ENCODE data around the gene SRSF2.

SRSF2 gene

GRCh38 chr17:76735006-76735405 is 2.1 kb downstream of the SRSF2 start:
- TF ChIP-seq CTCF (IDR thresholded peaks at IDR 0.05) = no peak

- no peak for TF ChIP-seq CTCF (IDR thresholded peaks at IDR 0.05)
These were observed 2.9 kb downstream of the SRSF2 start for GRCh38 chr17:76734080-76734840.

- TF ChIP-seq CTCF (IDR thresholded peaks at IDR 0.05) = no peak
These were observed 3.5 kb downstream of the SRSF2 start for GRCh38 chr17:76733618-76733957.

- no peak for TF ChIP-seq CTCF (IDR thresholded peaks at IDR 0.05)
These were observed 4.2 kb downstream of the SRSF2 start for GRCh38 chr17:76732734-76733617.

GRCh38 chr17:76727745-76728456 is 9.2 kb downstream of the SRSF2 start:
- TF ChIP-seq CTCF (IDR thresholded peaks at IDR 0.05) = no peak

GRCh38 chr17:76726776-76727718 is 10.1 kb downstream of the SRSF2 start, which contains the start of gene METTL23:
Gene METTL23 (plus strand): TSS chr17:76726839. CDS start chr17:76729711, 2,872 bp downstream.
- TF ChIP-seq CTCF (IDR thresholded peaks at IDR 0.05) = peak; percentile 82
